Heart left ventricle (tissue), 13 donors: ENCODE results near the gene KCNK15.

Experiments used
- CTCF ChIP-seq, 12 donors: fragments of 200-600 bp; sonication (generic) in 4 of 12; IDR thresholded peaks; one replicate each; pipeline versions ENCODE4 v1.5.0 to v1.8.0; 2018 to 2022; ENCODE audit warnings: antibody characterized with exemption in 12 of 12, mild to moderate bottlenecking in 5 of 12
- POLR2A ChIP-seq, 2 donors: fragments of 450-650 bp; IDR thresholded peaks; one replicate each; pipeline ENCODE4 v1.6.1; 2017; ENCODE audit warnings: antibody characterized with exemption in 2 of 2, mild to moderate bottlenecking in 2 of 2, moderate library complexity in 2 of 2
- donor health status: ischemic (EF 13 %, LVEDD 7.1; RV severe dilation, severe dysfunction).
- donor health status: DM: no; HTN: yes; CAD: no.
- donor health status: DM: no; HTN: no; CAD: no.
- donor health status: ischemic (EF 25% LVEDD 6.9; RV normal size, moderate dysfunction).
- donor health status: ischemic (EF 25% LVEDD 5.7; RV mildly dilated, moderate dysfunction).
- donor health status: ischemic (EF 35%, LVEDD 5.7; RV mildly dilated, moderate dysfunction).
- donor health status: nonischemic (EF 11% LVEDD 7.7; RV severe dilation, severe dysfunction).
- donor health status: DM: yes; HTN: yes; CAD: no.
- donor health status: PGD.
- donor health status: ischemic (EF 29% LVEDD 5.4; RV normal size, mild dysfunction).
- donor health status: nonischemic (EF 23%, LVEDD 6.1; RV moderate dilation, normal function).

GRCh38 chr20:44756956-44757355 lies 11.3 kb downstream of the KCNK15 start:
- TF ChIP-seq CTCF (IDR thresholded peaks at IDR 0.05) (no peak), POLR2A (IDR thresholded peaks at IDR 0.05) (no peak)
